Body of pancreas (tissue), 4 donors: ENCODE data around the gene PROS1.

ENCODE experiments used
- POLR2A ChIP-seq, 3 donors: fragments of 450-650 bp; IDR thresholded peaks; one replicate each; pipeline ENCODE4 v1.6.1; 2016; ENCODE audit warnings: antibody characterized with exemption in 3 of 3, mild to moderate bottlenecking in 2 of 3
- TF ChIP-seq, protein P1 (sequence below), 7 experiments: fragments of 450-650 bp in 4 of 7; fragments of 200-600 bp in 3 of 7; sonication (generic) in 3 of 7; IDR thresholded peaks; one replicate each; pipeline ENCODE4 v1.5.1; 2016 to 2019; ENCODE audit warnings: antibody characterized with exemption in 7 of 7

GRCh38 chr3:93969997-93970396 is 3.7 kb downstream of the PROS1 start:
- TF ChIP-seq, protein P1, sequence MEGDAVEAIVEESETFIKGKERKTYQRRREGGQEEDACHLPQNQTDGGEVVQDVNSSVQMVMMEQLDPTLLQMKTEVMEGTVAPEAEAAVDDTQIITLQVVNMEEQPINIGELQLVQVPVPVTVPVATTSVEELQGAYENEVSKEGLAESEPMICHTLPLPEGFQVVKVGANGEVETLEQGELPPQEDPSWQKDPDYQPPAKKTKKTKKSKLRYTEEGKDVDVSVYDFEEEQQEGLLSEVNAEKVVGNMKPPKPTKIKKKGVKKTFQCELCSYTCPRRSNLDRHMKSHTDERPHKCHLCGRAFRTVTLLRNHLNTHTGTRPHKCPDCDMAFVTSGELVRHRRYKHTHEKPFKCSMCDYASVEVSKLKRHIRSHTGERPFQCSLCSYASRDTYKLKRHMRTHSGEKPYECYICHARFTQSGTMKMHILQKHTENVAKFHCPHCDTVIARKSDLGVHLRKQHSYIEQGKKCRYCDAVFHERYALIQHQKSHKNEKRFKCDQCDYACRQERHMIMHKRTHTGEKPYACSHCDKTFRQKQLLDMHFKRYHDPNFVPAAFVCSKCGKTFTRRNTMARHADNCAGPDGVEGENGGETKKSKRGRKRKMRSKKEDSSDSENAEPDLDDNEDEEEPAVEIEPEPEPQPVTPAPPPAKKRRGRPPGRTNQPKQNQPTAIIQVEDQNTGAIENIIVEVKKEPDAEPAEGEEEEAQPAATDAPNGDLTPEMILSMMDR (IDR thresholded peaks at IDR 0.05): no peak
- no peak for TF ChIP-seq POLR2A (IDR thresholded peaks at IDR 0.05)
